ENCODE results near the gene AMMECR1L. TPM values are rescaled to one million over a fixed set of nuclear protein-coding genes. Genes with fewer than 3 reads are reported as not detected.

AMMECR1L gene
- total and polyA plus RNA-seq, 11 donors = 4.0 to 12.7 (median 10.2) TPM

DNA sequence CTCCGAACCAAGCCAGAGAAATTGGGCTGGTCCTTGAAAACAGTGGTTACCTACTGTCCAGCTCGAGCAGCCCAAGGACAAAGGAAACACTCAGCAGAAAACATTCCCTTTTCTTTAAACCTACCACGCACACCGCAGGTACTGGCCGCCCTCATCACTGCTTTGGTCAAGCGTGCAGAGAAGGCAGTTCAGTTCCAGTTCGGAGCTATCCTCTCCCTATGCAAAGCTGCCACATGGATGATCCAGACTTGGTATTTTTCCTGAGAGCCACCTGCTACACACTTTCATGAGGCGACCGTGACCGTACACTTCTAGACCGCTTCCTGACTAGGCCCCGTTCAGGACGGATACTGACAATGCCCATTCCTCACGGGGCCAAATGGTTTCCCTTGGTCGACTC is 23.5 kb downstream of the AMMECR1L start:
- no peaks in the 10 kb centered on the region for H3K9me3 ChIP-seq
- WGBS, 4 donors = 89 to 95% (median 91%) methylated on average over 15 of the region's 15 CpGs
- no peaks in the 10 kb centered on the region for H3K27me3 ChIP-seq
- ATAC-seq (no peak), DNase-seq (no peak)
- H3K36me3 ChIP-seq = peaks cover 0 to 54% (median 45%) of the 10 kb centered on the region in 9 donors
- H3K27ac ChIP-seq = no peak overlapping the region
- peaks cover 0 to 26% (median 19%) of the 10 kb centered on the region in 12 donors for H3K4me1 ChIP-seq
- H3K4me3 ChIP-seq = no peak overlapping the region
- intact Hi-C loops (cut with DNase I) = loop anchor here in 2 of 10 donors (10.0 kb wide), 1 partner anchor 267 kb away; no protein-coding TSS in a partner anchor
- TF ChIP-seq, protein P1, sequence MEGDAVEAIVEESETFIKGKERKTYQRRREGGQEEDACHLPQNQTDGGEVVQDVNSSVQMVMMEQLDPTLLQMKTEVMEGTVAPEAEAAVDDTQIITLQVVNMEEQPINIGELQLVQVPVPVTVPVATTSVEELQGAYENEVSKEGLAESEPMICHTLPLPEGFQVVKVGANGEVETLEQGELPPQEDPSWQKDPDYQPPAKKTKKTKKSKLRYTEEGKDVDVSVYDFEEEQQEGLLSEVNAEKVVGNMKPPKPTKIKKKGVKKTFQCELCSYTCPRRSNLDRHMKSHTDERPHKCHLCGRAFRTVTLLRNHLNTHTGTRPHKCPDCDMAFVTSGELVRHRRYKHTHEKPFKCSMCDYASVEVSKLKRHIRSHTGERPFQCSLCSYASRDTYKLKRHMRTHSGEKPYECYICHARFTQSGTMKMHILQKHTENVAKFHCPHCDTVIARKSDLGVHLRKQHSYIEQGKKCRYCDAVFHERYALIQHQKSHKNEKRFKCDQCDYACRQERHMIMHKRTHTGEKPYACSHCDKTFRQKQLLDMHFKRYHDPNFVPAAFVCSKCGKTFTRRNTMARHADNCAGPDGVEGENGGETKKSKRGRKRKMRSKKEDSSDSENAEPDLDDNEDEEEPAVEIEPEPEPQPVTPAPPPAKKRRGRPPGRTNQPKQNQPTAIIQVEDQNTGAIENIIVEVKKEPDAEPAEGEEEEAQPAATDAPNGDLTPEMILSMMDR (IDR thresholded peaks at IDR 0.05) = no peak
- no peak for TF ChIP-seq POLR2A (IDR thresholded peaks at IDR 0.05)

DNA sequence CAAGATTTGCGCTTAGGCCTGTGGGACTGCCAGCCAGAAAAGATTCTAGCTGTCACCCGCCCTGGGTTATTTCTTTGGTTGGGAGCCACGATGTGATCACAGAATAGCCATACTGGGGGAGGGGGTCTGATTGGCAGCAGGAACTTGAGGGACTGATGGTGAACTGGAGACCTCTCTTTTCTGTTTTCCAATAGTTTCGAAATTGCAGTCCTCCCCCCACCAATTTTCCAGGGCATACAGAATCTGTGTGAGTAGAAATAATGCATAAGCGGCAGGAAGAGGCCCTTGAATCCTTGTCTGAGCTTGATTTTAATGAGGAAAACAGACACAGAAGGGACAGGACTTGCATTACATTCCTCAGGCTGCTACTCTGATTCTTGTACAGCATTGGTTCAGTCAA is 25.6 kb downstream of the AMMECR1L start:
- peak overlapping the region in 7 of 12 donors; percentile 4 to 27 (median 15) for H3K27ac ChIP-seq
- H3K36me3 ChIP-seq = peaks cover 0 to 33% (median 24%) of the 10 kb centered on the region in 9 donors
- intact Hi-C loops (cut with DNase I) = loop anchor here in 2 of 10 donors (10.0 kb wide), 1 partner anchor 265 kb away; no protein-coding TSS in a partner anchor
- ATAC-seq = no peak
- no peak for DNase-seq
- TF ChIP-seq POLR2A (IDR thresholded peaks at IDR 0.05) = no peak
- TF ChIP-seq, protein P1 (IDR thresholded peaks at IDR 0.05) = no peak
- peaks cover 0 to 43% (median 34%) of the 10 kb centered on the region in 12 donors for H3K4me1 ChIP-seq
- 32 to 50% (median 45%) methylated on average over 5 of the region's 5 CpGs for WGBS, 4 donors
- H3K27me3 ChIP-seq = no peaks in the 10 kb centered on the region
- H3K4me3 ChIP-seq = no peak overlapping the region
- no peaks in the 10 kb centered on the region for H3K9me3 ChIP-seq

GRCh38 chr2:127859712-127860085 is 26.1 kb downstream of the AMMECR1L start:
- ATAC-seq (no peak), DNase-seq (peak in 2 of 5 donors; percentile 36 to 64)
- Histone ChIP-seq H3K27me3 (no peaks in the 10 kb centered on the region), H3K9me3 (no peaks in the 10 kb centered on the region), H3K36me3 (peaks cover 0 to 29% (median 20%) of the 10 kb centered on the region in 9 donors), H3K4me3 (no peak overlapping the region), H3K27ac (peak overlapping the region in 8 of 12 donors; percentile 4 to 27 (median 18)), H3K4me1 (peaks cover 0 to 47% (median 35%) of the 10 kb centered on the region in 12 donors)
- TF ChIP-seq, protein P1 (IDR thresholded peaks at IDR 0.05) = no peak
- TF ChIP-seq POLR2A (IDR thresholded peaks at IDR 0.05) = no peak
- intact Hi-C loops (cut with DNase I) = loop anchor here in 5 of 10 donors (5.0 to 10.0 kb wide), 4 partner anchors 155 to 265 kb away; partner anchors contain the start of genes SFT2D3 (in 4 of the 5) and SAP130 (in 1 of the 5)
- 22 to 39% (median 31%) methylated on average over 8 of the region's 8 CpGs for WGBS, 4 donors

GRCh38 chr2:127857265-127857808 is 28.4 kb downstream of the AMMECR1L start:
- Histone ChIP-seq H3K4me3 (peak overlapping the region; percentile 59 to 96 (median 84)), H3K27ac (peak overlapping the region in 10 of 12 donors; percentile 44 to 87 (median 76)), H3K36me3 (peaks cover 0 to 13% (median 5%) of the 10 kb centered on the region in 9 donors), H3K9me3 (no peaks in the 10 kb centered on the region), H3K27me3 (no peaks in the 10 kb centered on the region), H3K4me1 (peaks cover 0 to 54% (median 36%) of the 10 kb centered on the region in 12 donors)
- WGBS, 4 donors = 4 to 6% (median 5%) methylated on average over 18 of the region's 18 CpGs
- DNase-seq = no peak
- no peak for TF ChIP-seq POLR2A (IDR thresholded peaks at IDR 0.05)
- TF ChIP-seq, protein P1 (IDR thresholded peaks at IDR 0.05) = no peak
- intact Hi-C loops (cut with DNase I) = loop anchor here in 4 of 10 donors (5.0 to 10.0 kb wide), 3 partner anchors 153 to 167 kb away; partner anchors contain the start of genes SFT2D3 (in 4 of the 4) and SAP130 (in 1 of the 4)
- ATAC-seq = no peak
